ENCODE measurements around the gene PPM1L. TPM values are rescaled to one million over a fixed set of nuclear protein-coding genes. Genes with fewer than 3 reads are reported as not detected.

The PPM1L gene
- total RNA-seq, 1 donor, result 2.5 TPM

GRCh38 chr3:160953686-160954085 lies 197.7 kb downstream of the PPM1L start:
- DNase-seq (ENCODE audit: low read depth), result no peak
- H3K4me3 ChIP-seq (ENCODE audit: low read depth, low read length), result no peak overlapping the region
- no peak for TF ChIP-seq CTCF (IDR thresholded peaks at IDR 0.05; ENCODE audit: insufficient read depth, low read length)

- H3K4me3 ChIP-seq (ENCODE audit: low read depth, low read length), result no peak overlapping the region
- peak; percentile 55 for DNase-seq (ENCODE audit: low read depth)
- peak; percentile 45 for TF ChIP-seq CTCF (IDR thresholded peaks at IDR 0.05; ENCODE audit: insufficient read depth, low read length)
These were observed 200.8 kb downstream of the PPM1L start for GRCh38 chr3:160956785-160957184.

DNA sequence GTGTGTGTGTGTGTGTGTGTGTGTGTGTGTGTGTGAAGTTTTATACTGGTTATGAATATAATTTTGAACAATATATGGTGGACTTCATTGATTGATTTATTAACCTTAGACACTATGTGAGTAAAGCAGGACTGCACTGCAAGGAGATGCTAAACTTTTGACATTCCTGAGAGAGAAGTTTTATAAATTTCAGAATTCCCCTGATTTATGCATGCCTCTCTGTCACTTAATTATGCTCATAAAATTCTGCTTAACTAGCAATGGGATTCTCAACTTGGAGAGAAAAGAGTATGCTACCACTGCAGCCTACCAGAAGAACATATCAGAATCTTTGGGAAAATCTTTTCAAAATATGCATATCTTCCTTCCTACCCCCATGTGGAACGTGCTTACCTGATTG lies 204.5 kb downstream of the PPM1L start:
- TF ChIP-seq CTCF (IDR thresholded peaks at IDR 0.05; ENCODE audit: insufficient read depth, low read length), result no peak
- no peak overlapping the region for H3K4me3 ChIP-seq (ENCODE audit: low read depth, low read length)
- DNase-seq (ENCODE audit: low read depth), result no peak

GRCh38 chr3:160963949-160964348 lies 207.9 kb downstream of the PPM1L start:
- H3K4me3 ChIP-seq (ENCODE audit: low read depth, low read length), result no peak overlapping the region
- DNase-seq (ENCODE audit: low read depth), result no peak
- TF ChIP-seq CTCF (IDR thresholded peaks at IDR 0.05; ENCODE audit: insufficient read depth, low read length), result no peak

DNA sequence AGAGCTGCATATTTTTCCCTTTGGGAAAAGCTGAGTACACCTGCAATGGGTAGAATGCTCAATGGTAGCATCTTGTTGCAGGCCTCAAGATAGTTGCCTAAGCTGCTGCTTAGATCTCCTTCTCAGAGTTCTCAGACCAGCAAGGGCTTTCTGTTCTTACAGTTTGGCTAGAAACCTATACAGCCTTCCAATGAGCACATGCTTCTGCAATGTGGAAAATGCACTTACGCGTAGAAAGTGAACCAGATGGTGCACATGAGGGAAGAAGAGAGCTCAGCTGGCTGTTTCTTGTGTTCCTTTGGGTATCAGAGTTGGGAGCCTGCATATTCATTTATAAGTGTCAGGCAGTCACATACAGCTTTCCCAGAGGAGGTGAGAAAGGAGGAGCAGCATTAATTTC lies 212.7 kb downstream of the PPM1L start:
- no peak overlapping the region for H3K4me3 ChIP-seq (ENCODE audit: low read depth, low read length)
- no peak for TF ChIP-seq CTCF (IDR thresholded peaks at IDR 0.05; ENCODE audit: insufficient read depth, low read length)
- DNase-seq (ENCODE audit: low read depth), result peak; percentile 11

GRCh38 chr3:160973067-160973809 lies 217.2 kb downstream of the PPM1L start:
- no peak for TF ChIP-seq CTCF (IDR thresholded peaks at IDR 0.05; ENCODE audit: insufficient read depth, low read length)
- DNase-seq (ENCODE audit: low read depth), result no peak
- H3K4me3 ChIP-seq (ENCODE audit: low read depth, low read length), result no peak overlapping the region

DNA sequence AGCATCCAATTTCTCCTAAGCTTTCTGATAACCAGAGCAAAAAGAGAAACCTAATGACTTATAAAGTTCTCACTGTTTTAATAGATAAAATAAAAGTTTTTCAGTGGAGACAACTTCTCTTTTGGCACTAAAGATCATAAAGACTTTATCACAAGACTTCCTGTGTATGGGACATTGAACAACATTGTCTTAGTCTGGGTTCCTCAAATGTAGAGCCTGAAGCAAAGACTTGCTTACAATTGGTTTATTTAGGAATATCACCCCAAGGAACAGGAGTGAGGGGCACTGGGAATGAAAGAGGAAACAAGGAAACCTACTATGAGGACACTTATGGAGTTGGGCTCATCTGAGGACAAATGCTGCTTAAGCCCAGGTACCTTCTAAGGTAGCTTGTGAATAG lies 221.7 kb downstream of the PPM1L start:
- TF ChIP-seq CTCF (IDR thresholded peaks at IDR 0.05; ENCODE audit: insufficient read depth, low read length), result no peak
- H3K4me3 ChIP-seq (ENCODE audit: low read depth, low read length), result no peak overlapping the region
- DNase-seq (ENCODE audit: low read depth), result no peak
